Mucosa of rectum (tissue), 2 donors: ENCODE results near the gene EPB41L4B.
"Not testable (repeated sequence)": the region's sequence is repeated elsewhere in the genome, so short reads cannot be mapped to it uniquely, and the experiment has no call there.

ENCODE experiments used
- H3K27ac ChIP-seq, 2 donors: one replicate each; pipeline ENCODE4 v1.7.0; 2013; ENCODE audit warnings: inconsistent platforms in 2 of 2, low read depth in 2 of 2, low read length in 2 of 2
- H3K27me3 ChIP-seq, 2 donors: one replicate each; pipeline ENCODE4 v1.7.0; 2013; ENCODE audit warnings: low read length in 2 of 2; ENCODE audit not compliant: control insufficient read depth in 2 of 2, insufficient read depth in 2 of 2
- H3K36me3 ChIP-seq, 2 donors: one replicate each; pipeline ENCODE4 v1.7.0; 2013; ENCODE audit warnings: low read length in 2 of 2; ENCODE audit not compliant: control insufficient read depth in 2 of 2, insufficient read depth in 2 of 2
- H3K4me1 ChIP-seq, 2 donors: one replicate each; pipeline ENCODE4 v1.7.0; 2013; ENCODE audit warnings: low read length in 2 of 2, mild to moderate bottlenecking in 1 of 2; ENCODE audit not compliant: control insufficient read depth in 2 of 2, insufficient read depth in 2 of 2
- H3K4me3 ChIP-seq, 2 donors: one replicate each; pipeline ENCODE4 v1.7.0; 2013; ENCODE audit warnings: low read length in 2 of 2
- H3K9ac ChIP-seq, 2 donors: one replicate each; pipeline ENCODE4 v1.7.0; 2013; ENCODE audit warnings: low read length in 2 of 2, low read depth in 1 of 2, mild to moderate bottlenecking in 1 of 2
- H3K9me3 ChIP-seq, 2 donors: one replicate each; pipeline ENCODE4 v1.7.0; 2013; ENCODE audit warnings: low read length in 2 of 2; ENCODE audit not compliant: control insufficient read depth in 2 of 2
- donor health status: healthy.
- donor health status: Normal muscosa, but diverticular disease.

EPB41L4B gene

GRCh38 chr9:109320742-109321448, at the start of gene EPB41L4B:
Gene EPB41L4B (minus strand): TSS chr9:109321059. CDS start chr9:109320446, 613 bp downstream.
- H3K27ac ChIP-seq: peak within 1 kb of the TSS; percentile 89 to 93
- peaks cover 2 to 8% of the 10 kb centered on the region in 2 donors for H3K27me3 ChIP-seq
- H3K9ac ChIP-seq: peak within 1 kb of the TSS; percentile 80 to 82

GRCh38 chr9:109369285-109369684, 48.4 kb upstream of the EPB41L4B start:
- Histone ChIP-seq H3K27ac (no peak overlapping the region), H3K4me1 (no peaks in the 10 kb centered on the region), H3K9me3 (no peaks in the 10 kb centered on the region), H3K27me3 (no peaks in the 10 kb centered on the region), H3K36me3 (no peaks in the 10 kb centered on the region), H3K9ac (no peak overlapping the region), H3K4me3 (no peak overlapping the region)

More at GRCh38 chr9:109320742-109321448, at the start of gene EPB41L4B:
- H3K9me3 ChIP-seq: no peaks in the 10 kb centered on the region
- H3K36me3 ChIP-seq: no peaks in the 10 kb centered on the region
- H3K4me1 ChIP-seq: peaks cover 21 to 32% of the 10 kb centered on the region in 2 donors
- H3K4me3 ChIP-seq: peak within 1 kb of the TSS; percentile 76 to 82

GRCh38 chr9:109360771-109361170, 39.9 kb upstream of the EPB41L4B start:
- H3K4me3 ChIP-seq: no peak overlapping the region
- no peak overlapping the region for H3K27ac ChIP-seq

GRCh38 chr9:109358968-109359603, 38.2 kb upstream of the EPB41L4B start:
- peak overlapping the region in 1 of 2 donors; percentile 23 for H3K27ac ChIP-seq
- H3K4me3 ChIP-seq, H3K36me3 ChIP-seq, H3K9me3 ChIP-seq, H3K4me1 ChIP-seq, H3K27me3 ChIP-seq, H3K9ac ChIP-seq: not testable (repeated sequence)

More at GRCh38 chr9:109360771-109361170, 39.9 kb upstream of the EPB41L4B start:
- H3K4me1 ChIP-seq: peaks cover 0 to 2% of the 10 kb centered on the region in 2 donors
- no peaks in the 10 kb centered on the region for H3K9me3 ChIP-seq
- no peak overlapping the region for H3K9ac ChIP-seq
- H3K36me3 ChIP-seq: no peaks in the 10 kb centered on the region
- H3K27me3 ChIP-seq: no peaks in the 10 kb centered on the region

- Histone ChIP-seq H3K36me3 (no peaks in the 10 kb centered on the region), H3K9ac (no peak overlapping the region), H3K27ac (no peak overlapping the region), H3K4me3 (no peak overlapping the region), H3K4me1 (peaks cover 0 to 2% of the 10 kb centered on the region in 2 donors), H3K27me3 (no peaks in the 10 kb centered on the region), H3K9me3 (no peaks in the 10 kb centered on the region)
Observed at GRCh38 chr9:109355564-109356297, 34.9 kb upstream of the EPB41L4B start.

GRCh38 chr9:109354190-109354589, 33.3 kb upstream of the EPB41L4B start:
- H3K9me3 ChIP-seq: no peaks in the 10 kb centered on the region
- no peaks in the 10 kb centered on the region for H3K27me3 ChIP-seq
- no peak overlapping the region for H3K27ac ChIP-seq
- H3K36me3 ChIP-seq: no peaks in the 10 kb centered on the region
- H3K4me1 ChIP-seq: peaks cover 0 to 2% of the 10 kb centered on the region in 2 donors
- H3K9ac ChIP-seq: no peak overlapping the region
- H3K4me3 ChIP-seq: no peak overlapping the region

- H3K9me3 ChIP-seq: no peaks in the 10 kb centered on the region
- H3K36me3 ChIP-seq: no peaks in the 10 kb centered on the region
- H3K4me1 ChIP-seq: no peaks in the 10 kb centered on the region
- no peaks in the 10 kb centered on the region for H3K27me3 ChIP-seq
- H3K9ac ChIP-seq: no peak overlapping the region
- H3K27ac ChIP-seq: no peak overlapping the region
- no peak overlapping the region for H3K4me3 ChIP-seq
Observed at GRCh38 chr9:109351032-109351431, 30.2 kb upstream of the EPB41L4B start.

- Histone ChIP-seq H3K4me3 (no peak overlapping the region), H3K9me3 (no peaks in the 10 kb centered on the region), H3K9ac (no peak overlapping the region), H3K36me3 (no peaks in the 10 kb centered on the region), H3K4me1 (peaks cover 0 to 10% of the 10 kb centered on the region in 2 donors), H3K27ac (no peak overlapping the region), H3K27me3 (no peaks in the 10 kb centered on the region)
Observed at GRCh38 chr9:109349421-109349846, 28.6 kb upstream of the EPB41L4B start.

GRCh38 chr9:109346904-109347303, 26.0 kb upstream of the EPB41L4B start:
- no peak overlapping the region for H3K9ac ChIP-seq
- H3K9me3 ChIP-seq: no peaks in the 10 kb centered on the region
- H3K36me3 ChIP-seq: no peaks in the 10 kb centered on the region
- no peak overlapping the region for H3K27ac ChIP-seq
- peaks cover 0 to 10% of the 10 kb centered on the region in 2 donors for H3K4me1 ChIP-seq
- H3K27me3 ChIP-seq: no peaks in the 10 kb centered on the region
- no peak overlapping the region for H3K4me3 ChIP-seq

GRCh38 chr9:109344866-109345265, 24.0 kb upstream of the EPB41L4B start:
- H3K9ac ChIP-seq: peak overlapping the region in 1 of 2 donors; percentile 57
- H3K36me3 ChIP-seq: no peaks in the 10 kb centered on the region
- H3K4me1 ChIP-seq: peaks cover 0 to 10% of the 10 kb centered on the region in 2 donors
- H3K27me3 ChIP-seq: no peaks in the 10 kb centered on the region
- peak overlapping the region in 1 of 2 donors; percentile 14 for H3K4me3 ChIP-seq
- no peaks in the 10 kb centered on the region for H3K9me3 ChIP-seq
- peak overlapping the region; percentile 57 to 74 for H3K27ac ChIP-seq
